CD4-positive, alpha-beta T cell treated with Interleukin-1 beta for 1 hour (primary cell): ENCODE results near the gene VTA1.
A peak's percentile ranks its signal among the peaks of the same experiment; 100 is the strongest.
"Not testable (repeated sequence)": the region's sequence is repeated elsewhere in the genome, so short reads cannot be mapped to it uniquely, and the experiment has no call there.

Experiments
- DNase-seq, 2 donors: peaks; one replicate each; pipeline ENCODE4 v3.0.0-alpha.2; 2020 to 2022

The VTA1 gene

GRCh38 chr6:142146828-142147662 is at the start of gene VTA1, which contains the start of gene NMBR:
VTA1 (plus strand) TSS chr6:142147263; CDS start chr6:142147288, 25 bp downstream.
NMBR (minus strand) TSS chr6:142147122; CDS start chr6:142088658, 58,464 bp downstream.
- DNase-seq = peak; percentile 97

GRCh38 chr6:142104820-142105219 is 42.2 kb upstream of the VTA1 start:
- not testable (repeated sequence) for DNase-seq

- DNase-seq = not testable (repeated sequence)
These were observed 36.2 kb upstream of the VTA1 start for GRCh38 chr6:142110820-142111219.

- DNase-seq = peak; percentile 41 to 70
These were observed 34.5 kb upstream of the VTA1 start for GRCh38 chr6:142112451-142113061.

- DNase-seq = no peak
These were observed 29.7 kb upstream of the VTA1 start for GRCh38 chr6:142117366-142117765.

GRCh38 chr6:142118328-142118727 is 28.7 kb upstream of the VTA1 start:
- no peak for DNase-seq

GRCh38 chr6:142118925-142119324 is 28.1 kb upstream of the VTA1 start:
- no peak for DNase-seq

GRCh38 chr6:142121342-142121741 is 25.7 kb upstream of the VTA1 start:
- DNase-seq = no peak

GRCh38 chr6:142130814-142131213 is 16.2 kb upstream of the VTA1 start:
- no peak for DNase-seq

GRCh38 chr6:142132625-142133024 is 14.4 kb upstream of the VTA1 start, which contains the start of gene GJE1:
GJE1 (plus strand) TSS chr6:142132925; CDS start chr6:142133159, 234 bp downstream.
- no peak for DNase-seq

GRCh38 chr6:142138876-142139275 is 8.2 kb upstream of the VTA1 start:
- no peak for DNase-seq

GRCh38 chr6:142141531-142141930 is 5.5 kb upstream of the VTA1 start:
- not testable (repeated sequence) for DNase-seq

- no peak for DNase-seq
These were observed 5.7 kb downstream of the VTA1 start for GRCh38 chr6:142152746-142153145.

GRCh38 chr6:142153196-142153595 is 6.1 kb downstream of the VTA1 start:
- DNase-seq = no peak

- no peak for DNase-seq
These were observed 7.3 kb downstream of the VTA1 start for GRCh38 chr6:142154336-142154735.

- DNase-seq = no peak
These were observed 8.0 kb downstream of the VTA1 start for GRCh38 chr6:142155091-142155490.

- peak in 1 of 2 donors; percentile 42 for DNase-seq
These were observed 9.1 kb downstream of the VTA1 start for GRCh38 chr6:142155895-142156757.

- not testable (repeated sequence) for DNase-seq
These were observed 9.7 kb downstream of the VTA1 start for GRCh38 chr6:142156758-142157068.

- DNase-seq = no peak
These were observed 15.7 kb downstream of the VTA1 start for GRCh38 chr6:142162780-142163179.

- no peak for DNase-seq
These were observed 18.2 kb downstream of the VTA1 start for GRCh38 chr6:142165227-142165626.

- DNase-seq = no peak
These were observed 20.0 kb downstream of the VTA1 start for GRCh38 chr6:142167071-142167470.

- no peak for DNase-seq
These were observed 20.4 kb downstream of the VTA1 start for GRCh38 chr6:142167486-142167885.

- no peak for DNase-seq
These were observed 24.3 kb downstream of the VTA1 start for GRCh38 chr6:142171351-142171750.
